ENCODE data around the gene MAD1L1.

Gene MAD1L1

DNA sequence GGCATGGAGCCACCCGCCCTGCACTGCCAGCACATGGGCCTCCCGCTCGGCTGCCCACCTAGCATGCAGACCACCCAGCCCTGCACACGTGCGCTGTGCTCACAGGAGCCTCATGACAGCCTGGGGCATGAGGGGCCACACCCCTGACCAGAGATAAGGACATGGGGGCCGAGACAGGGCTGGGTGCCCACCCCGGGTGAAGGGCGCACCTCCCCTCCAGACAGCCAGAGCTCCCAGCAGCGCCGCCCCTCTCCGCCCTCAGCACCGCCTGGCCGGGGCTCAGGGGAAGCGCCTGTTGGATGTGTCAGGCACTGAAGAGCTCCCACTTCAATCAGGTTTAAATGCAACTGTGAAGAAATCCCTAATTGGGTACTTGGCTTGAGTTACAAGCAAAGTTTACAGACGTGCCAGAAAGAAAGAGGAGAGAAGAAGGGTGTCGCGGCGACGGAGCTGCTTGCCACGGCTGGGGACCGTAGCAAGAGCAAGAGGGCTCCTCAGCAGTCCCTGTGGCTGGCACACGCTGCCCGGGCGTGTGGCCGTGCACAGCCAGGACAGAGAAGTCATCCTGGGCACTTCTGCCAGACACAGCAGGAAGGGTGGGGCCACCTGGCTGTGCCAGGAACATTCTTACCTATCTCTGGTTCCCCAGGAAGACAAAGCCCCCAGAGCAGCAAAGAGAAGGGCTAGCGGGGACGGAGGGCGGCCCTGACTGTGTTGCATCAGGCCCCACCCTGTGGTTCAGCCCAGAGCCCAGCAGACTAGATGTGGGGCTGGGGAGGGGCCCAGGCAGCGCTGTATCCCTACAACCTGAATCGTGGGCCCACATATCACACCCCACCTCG, 315.3 kb downstream of the MAD1L1 start:
- no peak for DNase-seq

GRCh38 chr7:1916601-1916970, 316.2 kb downstream of the MAD1L1 start:
- no peak for DNase-seq

DNA sequence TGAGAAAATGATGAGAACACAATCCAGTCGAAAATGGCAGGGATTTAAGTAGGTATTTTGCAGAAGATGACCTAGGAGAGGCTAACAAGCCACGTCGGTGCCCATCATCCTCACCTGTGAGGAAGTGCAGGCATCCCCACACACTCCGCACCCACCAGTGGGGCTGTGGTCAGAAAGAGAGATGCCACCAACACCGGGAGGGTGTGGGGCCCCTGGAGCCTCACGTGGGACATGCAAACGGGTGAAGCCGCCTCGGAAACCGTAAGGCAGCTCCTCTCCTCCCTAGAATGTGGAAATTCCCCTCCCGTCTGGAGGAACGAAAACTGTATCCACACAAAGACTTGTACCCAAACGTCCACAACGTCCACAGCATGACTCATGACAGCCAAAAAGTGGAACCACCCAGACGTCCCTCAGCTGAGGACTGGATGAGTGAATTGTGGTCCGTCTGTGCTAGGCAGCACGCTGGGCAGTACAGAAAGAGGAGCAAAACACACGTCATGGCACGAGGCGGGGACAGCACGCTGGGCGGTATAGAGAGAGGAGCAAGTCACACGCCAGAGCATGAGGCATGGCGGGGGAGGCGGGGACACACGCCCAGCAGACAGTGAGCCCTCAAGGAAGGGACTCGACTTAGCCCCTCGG, 316.7 kb downstream of the MAD1L1 start:
- no peak for DNase-seq

DNA sequence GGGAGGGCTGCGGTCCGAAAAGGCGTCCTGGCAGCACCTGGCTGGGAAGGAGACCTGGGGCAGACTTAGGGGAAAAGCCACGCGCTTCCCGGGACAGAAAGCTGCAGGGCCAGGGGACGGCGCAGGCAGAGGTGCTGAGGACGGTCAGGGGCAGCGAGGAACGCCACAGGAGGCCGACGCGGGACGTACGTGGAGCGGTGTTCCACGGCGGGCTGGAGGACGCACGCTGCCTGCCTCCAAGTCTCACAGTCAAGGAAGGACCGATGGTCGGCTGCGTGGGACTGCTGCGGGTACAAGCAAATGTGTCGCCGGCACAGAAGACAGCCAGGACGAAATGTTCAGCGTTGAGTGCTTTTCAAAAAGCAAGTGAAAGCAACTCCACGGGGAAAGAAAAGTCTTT, 317.4 kb downstream of the MAD1L1 start:
- DNase-seq: no peak

DNA sequence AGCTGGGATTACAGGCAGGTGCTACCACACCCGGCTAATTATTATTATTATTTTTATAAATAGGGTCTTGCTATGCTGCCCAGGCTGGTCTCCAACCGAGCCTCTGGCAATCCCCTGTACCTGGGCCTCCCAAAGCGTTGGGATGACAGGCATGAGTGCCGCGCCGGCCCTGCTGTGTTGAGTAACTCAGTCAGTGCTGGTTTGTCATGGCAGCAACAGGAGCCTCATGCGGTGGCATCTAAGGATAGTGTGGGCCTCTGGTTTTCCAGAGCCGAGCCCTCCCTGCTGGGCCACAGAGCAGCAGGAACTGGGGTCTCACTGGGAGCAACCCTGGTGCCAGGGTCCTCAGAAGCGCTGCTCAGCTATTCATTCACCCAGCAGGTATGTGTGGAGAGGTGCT, 318.0 kb downstream of the MAD1L1 start:
- no peak for DNase-seq

GRCh38 chr7:1914321-1914720, 318.4 kb downstream of the MAD1L1 start:
- no peak for DNase-seq

DNA sequence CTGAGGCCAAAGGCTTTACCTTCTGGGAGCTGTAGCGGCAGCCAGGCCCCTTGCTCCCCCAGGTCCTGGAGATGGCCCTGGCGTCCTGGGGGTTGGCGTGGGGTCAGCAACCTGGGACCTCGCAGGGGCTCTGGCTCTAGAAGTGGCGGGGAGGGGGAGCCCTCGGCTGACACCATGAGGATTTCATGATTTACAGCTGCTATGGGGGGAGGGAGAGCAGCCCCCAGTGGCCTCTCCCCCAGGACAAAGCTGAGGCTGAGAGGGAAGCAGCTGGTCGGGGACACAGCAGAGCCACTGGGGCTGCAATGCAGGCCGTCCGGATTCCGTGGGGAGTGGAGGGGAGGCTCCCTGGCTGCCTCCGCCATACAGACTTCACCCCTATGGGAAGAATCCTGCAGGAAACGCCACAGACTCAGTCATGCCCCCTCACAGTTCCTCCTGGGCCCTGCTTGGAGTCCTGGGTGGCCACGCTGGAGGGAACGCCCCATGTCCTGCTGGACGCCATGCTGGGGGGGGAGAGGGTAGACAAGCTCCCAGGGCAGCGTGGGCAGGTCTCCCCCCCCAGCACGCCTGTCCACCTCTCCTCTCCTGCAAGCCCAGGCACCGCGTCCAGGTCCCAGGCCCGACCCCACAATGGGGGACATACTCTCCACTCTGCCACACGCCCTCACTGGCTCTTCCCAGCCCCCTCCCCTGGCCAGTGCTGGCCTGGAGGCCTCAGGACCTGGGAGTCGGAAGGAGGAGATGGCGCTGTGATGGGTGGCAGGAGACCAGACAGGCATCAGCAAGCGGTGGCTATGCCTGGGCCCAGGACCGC, 319.1 kb downstream of the MAD1L1 start:
- no peak for DNase-seq

- no peak for DNase-seq
Observed at GRCh38 chr7:1912593-1913465, 319.9 kb downstream of the MAD1L1 start.

- DNase-seq: no peak
Observed at GRCh38 chr7:1911571-1911970, 321.2 kb downstream of the MAD1L1 start.

DNA sequence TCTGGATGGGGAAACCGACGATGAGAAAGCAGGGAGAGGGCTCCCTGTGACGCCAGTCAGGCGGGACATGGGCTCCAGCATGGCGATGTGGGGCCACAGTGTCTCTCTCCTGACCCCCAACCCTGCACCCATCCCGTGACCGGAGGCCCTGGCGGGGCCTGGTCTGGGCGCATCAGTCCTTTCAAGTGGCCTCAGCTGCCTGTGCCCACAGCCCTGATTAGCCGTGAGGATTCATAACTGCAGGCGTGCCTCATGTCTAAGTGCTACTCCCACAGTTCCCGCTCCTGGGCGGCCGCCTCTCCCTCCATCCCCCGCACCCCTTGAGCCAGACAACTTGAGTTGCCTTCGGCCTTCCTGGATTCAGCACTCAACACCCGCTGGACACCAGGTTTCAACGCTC, 321.9 kb downstream of the MAD1L1 start:
- no peak for DNase-seq

DNA sequence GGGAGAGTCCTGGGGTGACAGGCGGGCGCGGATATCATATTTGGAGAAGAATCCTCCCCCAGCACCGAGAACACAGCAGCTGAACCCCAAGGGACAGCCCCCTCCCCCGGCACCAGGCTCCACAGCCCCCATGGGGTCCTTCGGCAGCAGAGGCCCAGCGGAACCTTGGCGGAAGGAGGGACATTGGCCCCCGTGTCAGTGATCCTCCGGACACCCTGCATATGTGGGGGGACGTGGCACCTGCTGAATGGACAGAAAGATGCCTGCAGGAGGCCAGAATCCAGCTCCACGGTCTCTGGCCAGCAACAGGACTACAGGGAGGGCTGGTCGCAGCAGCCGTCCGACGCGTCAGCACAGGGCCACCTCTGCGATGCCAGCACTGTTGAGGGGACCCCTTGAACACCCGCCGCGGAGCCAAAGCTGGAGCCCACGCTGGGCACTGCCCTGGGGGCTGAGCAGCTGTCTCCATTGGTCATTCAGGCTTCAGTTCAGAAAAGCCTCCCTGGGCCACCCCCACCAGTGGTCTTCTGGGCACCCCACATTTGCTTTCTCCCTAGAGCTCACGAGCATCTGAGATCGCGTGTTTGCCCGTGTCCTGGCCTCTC, 322.6 kb downstream of the MAD1L1 start:
- no peak for DNase-seq

DNA sequence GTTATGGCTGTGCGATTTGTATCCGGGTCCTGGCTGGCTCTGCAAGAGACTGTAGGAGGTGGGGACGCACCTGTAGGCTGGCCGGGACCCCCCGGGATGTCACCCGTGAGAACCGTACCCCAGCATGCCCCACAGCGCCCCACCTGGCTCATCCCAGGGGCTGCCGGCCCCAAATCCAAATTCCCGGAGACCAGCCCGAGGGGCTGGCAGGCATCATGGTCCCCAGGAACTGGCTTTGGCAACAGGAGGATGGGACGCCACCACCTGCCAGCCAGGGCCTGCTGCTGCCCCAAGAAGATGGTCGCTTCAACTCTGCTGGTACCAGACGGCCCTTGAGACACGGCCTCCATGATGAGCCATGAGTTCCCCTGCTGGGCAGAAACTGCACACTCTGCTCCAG, 323.3 kb downstream of the MAD1L1 start:
- no peak for DNase-seq

DNA sequence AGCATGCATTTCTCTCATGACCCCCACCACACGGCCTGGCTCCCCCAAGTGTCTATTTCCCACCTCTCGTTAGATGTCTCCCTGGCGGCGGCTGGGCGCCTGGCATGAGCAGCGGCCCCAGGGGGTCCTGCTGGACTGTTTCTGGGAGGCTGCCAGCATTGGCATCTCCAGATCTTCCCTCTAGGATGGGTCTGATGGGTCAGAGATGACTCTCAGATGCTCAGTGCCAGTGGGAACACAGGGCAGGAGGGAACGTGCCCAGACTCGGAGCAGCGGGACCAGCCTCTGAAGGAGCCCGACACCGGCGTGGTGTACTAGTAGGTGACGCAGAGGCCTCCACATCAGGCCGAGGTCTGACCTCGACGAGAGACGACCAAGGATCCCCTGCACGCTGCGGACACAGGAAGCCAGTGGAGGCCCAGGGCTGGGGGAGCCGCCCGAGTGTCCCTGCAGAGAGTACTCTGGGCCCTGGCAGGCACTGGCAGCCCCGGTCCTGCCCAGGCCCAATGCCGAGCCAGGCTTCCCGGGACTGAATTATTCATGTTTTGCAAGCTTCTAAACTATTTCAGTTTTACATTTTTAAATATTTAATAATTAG, 323.8 kb downstream of the MAD1L1 start:
- no peak for DNase-seq

DNA sequence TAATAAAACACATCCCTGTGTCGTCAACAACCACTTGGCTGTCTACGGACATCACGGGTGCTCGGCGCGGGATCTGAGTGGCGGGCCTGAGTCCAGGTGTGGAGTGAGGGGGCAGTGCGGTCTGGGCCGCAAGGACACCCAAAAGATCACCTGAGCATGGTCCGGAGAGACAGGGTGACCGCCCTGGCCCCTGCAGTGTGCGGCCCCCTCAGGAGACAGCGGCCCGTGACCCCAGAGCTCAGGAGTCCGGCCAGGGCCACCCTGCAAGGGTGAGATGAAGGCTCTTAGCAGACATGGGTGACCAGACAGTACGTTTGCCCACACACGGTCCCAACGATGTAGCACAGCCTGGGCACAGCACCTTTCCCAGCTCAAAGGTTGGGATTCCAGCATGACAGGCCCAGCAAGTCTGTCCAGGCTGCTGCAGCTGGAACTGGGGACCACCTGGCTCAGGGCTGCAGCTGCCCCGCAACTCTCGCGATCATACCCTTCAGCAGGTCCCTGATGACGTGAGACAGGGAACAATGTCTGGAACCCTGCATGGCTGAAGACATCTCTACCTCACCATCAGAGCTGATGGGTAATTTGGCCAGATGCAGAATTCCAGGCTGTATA, 324.9 kb downstream of the MAD1L1 start:
- DNase-seq: no peak

- no peak for DNase-seq
Observed at GRCh38 chr7:1906988-1907745, 325.6 kb downstream of the MAD1L1 start.

- DNase-seq: no peak
Observed at GRCh38 chr7:1906087-1906830, 326.5 kb downstream of the MAD1L1 start.

GRCh38 chr7:1902231-1902855, 330.4 kb downstream of the MAD1L1 start:
- no peak for DNase-seq

DNA sequence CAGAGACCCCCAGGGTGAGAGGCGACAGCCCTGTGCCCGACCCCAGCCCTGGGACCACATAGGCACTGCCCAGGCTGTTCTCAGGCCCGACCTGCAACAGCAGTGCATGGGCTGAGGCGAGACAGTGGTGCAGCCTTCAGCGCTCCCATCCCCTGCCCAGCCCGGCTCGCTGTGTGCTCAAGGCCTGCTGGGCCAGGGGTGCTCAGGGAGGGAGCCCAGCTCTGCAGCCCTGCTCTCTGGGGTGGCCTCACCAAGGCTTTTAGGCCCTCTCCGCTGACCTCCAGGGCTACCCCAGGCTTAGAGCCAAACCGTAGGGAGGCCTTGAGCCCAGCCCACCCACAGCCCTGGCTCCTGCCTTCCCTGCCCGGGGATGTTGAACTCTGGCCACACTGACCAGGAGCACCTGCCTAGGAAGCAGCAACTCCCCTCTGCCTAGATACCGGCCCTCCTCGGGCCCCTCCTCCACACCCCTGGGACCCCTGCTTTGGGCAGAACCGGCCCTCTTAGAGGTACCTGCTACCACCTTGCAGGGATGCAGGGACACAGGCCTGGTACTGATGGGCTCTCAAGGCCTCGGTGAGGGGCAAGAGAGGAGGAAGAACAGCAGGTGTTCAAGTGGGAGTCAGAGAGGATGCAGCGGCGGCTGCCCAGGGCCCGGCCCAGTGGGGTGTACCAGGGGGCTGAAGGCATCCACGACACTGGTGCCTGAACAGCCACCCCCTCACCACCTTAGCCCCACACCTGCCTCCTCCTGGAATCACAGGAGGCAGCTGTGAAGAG, 331.1 kb downstream of the MAD1L1 start:
- DNase-seq: no peak

DNA sequence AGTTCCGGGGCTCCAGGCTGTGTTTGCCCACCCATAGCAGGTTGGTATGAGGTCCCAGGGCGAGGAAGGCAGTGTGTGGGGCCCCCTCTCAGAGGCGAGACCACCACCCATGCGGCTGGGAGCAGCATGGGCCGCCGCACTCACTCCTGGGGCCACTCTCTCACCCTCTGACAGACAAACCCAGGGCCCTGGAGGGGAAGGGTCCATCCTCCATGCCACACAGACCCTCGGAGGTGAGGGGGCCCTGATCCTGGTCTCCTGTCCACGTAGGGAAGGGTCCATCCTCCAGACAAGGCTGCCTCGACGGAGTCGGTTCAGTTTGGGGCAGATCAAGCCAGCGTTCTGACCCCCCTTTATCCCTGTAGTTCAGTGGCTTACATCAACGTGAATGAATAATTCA, 331.9 kb downstream of the MAD1L1 start:
- no peak for DNase-seq
